Measurements from ENCODE around the gene MASP2. TPM values are rescaled to one million over a fixed set of nuclear protein-coding genes. Genes with fewer than 3 reads are reported as not detected.
A peak's percentile ranks its signal among the peaks of the same experiment; 100 is the strongest.
"Not testable (repeated sequence)": the region's sequence is repeated elsewhere in the genome, so short reads cannot be mapped to it uniquely, and the experiment has no call there.

MASP2 gene
- total RNA-seq, 1 donor from 2014 or later: not detected

DNA sequence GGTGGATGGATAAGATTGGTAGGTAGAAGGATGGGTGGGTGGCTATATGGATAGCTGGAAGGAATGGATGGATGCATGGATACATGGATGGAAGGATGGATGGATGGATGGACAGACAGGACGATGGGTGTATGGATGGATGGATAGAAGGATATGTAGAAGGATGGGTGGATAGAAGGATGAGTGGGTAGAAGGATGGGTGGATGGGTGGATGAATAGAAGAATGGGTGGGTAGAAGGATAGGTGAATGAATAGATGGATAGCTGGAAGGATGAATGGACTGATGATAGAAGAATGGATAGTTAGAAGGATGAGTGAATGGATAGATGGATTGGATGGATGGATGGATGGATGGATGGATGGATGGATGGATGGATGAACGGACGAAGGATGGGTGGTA lies 5.0 kb downstream of the MASP2 start:
- no peak overlapping the region for H3K4me3 Mint-ChIP-seq
- DNase-seq (no peak), ATAC-seq (ENCODE audit: low read depth) (no peak)
- H3K27me3 Mint-ChIP-seq: peaks cover 6% of the 10 kb centered on the region
- ChIA-PET CTCF (no interaction called here), POLR2A (no interaction called here)
- H3K4me1 Mint-ChIP-seq: peaks cover 4% of the 10 kb centered on the region
- no peaks in the 10 kb centered on the region for H3K9me3 Mint-ChIP-seq
- no peaks in the 10 kb centered on the region for H3K36me3 Mint-ChIP-seq (ENCODE audit: low read depth)
- TF ChIP-seq, protein P1, sequence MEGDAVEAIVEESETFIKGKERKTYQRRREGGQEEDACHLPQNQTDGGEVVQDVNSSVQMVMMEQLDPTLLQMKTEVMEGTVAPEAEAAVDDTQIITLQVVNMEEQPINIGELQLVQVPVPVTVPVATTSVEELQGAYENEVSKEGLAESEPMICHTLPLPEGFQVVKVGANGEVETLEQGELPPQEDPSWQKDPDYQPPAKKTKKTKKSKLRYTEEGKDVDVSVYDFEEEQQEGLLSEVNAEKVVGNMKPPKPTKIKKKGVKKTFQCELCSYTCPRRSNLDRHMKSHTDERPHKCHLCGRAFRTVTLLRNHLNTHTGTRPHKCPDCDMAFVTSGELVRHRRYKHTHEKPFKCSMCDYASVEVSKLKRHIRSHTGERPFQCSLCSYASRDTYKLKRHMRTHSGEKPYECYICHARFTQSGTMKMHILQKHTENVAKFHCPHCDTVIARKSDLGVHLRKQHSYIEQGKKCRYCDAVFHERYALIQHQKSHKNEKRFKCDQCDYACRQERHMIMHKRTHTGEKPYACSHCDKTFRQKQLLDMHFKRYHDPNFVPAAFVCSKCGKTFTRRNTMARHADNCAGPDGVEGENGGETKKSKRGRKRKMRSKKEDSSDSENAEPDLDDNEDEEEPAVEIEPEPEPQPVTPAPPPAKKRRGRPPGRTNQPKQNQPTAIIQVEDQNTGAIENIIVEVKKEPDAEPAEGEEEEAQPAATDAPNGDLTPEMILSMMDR (IDR thresholded peaks at IDR 0.05): no peak
- intact Hi-C loops (cut with micrococcal nuclease): no loop called here
- H3K27ac Mint-ChIP-seq: no peak overlapping the region

DNA sequence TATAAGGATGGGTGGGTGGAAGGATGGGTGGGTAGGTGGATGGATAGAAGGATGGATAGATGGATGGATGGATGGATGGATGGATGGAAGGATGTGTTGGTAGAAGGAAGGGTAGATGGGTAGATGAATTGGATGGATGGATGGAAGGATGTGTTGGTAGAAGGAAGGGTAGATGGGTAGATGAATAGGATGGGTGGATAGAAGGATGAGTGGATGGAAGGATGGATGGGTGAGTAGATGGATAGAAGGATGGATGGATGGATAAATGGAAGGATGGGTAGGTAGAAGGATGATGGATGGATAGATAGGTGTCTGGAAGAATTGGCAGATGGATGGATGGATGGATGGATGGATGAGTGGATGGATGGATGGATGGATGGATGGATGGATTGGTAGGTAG lies 6.0 kb downstream of the MASP2 start:
- POLR2A ChIA-PET: no interaction called here

DNA sequence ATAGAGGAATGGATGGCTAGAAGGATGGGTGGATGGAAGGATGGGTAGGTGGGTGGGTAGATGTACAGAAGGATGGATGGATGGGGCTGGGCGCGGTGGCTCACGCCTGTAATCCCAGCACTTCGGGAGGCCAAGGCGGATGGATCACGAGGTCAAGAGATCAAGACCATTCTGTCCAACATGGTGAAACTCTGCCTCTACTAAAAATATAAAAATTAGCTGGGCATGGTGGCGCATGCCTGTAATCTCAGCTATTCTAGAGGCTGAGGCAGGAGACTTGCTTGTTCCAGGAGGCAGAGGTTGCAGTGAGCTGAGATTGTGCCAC lies 7.0 kb downstream of the MASP2 start:
- CTCF ChIA-PET: interaction anchor here (6.4 kb wide), 1 partner anchor 603 kb away, joined by 101 read pairs; no protein-coding TSS in a partner anchor
- H3K36me3 Mint-ChIP-seq (ENCODE audit: low read depth); H3K9me3 Mint-ChIP-seq; intact Hi-C loops (cut with micrococcal nuclease); POLR2A ChIA-PET; H3K4me1 Mint-ChIP-seq; H3K4me3 Mint-ChIP-seq; ATAC-seq (ENCODE audit: low read depth); H3K27ac Mint-ChIP-seq; DNase-seq; H3K27me3 Mint-ChIP-seq: not testable (repeated sequence)

More for the DNA sequence above, 6.0 kb downstream of the MASP2 start:
- intact Hi-C loops (cut with micrococcal nuclease): no loop called here
- ATAC-seq (ENCODE audit: low read depth) (no peak), DNase-seq (no peak)
- H3K27ac Mint-ChIP-seq: no peak overlapping the region
- no peaks in the 10 kb centered on the region for H3K9me3 Mint-ChIP-seq
- CTCF ChIA-PET: interaction anchor here (1.0 to 6.4 kb wide), 2 partner anchors 602 to 1618 kb away, joined by 3 to 101 read pairs; no protein-coding TSS in a partner anchor
- H3K36me3 Mint-ChIP-seq (ENCODE audit: low read depth): no peaks in the 10 kb centered on the region
- no peak overlapping the region for H3K4me3 Mint-ChIP-seq
- H3K4me1 Mint-ChIP-seq: peaks cover 4% of the 10 kb centered on the region
- TF ChIP-seq, protein P1 (IDR thresholded peaks at IDR 0.05): no peak
- H3K27me3 Mint-ChIP-seq: peaks cover 6% of the 10 kb centered on the region

DNA sequence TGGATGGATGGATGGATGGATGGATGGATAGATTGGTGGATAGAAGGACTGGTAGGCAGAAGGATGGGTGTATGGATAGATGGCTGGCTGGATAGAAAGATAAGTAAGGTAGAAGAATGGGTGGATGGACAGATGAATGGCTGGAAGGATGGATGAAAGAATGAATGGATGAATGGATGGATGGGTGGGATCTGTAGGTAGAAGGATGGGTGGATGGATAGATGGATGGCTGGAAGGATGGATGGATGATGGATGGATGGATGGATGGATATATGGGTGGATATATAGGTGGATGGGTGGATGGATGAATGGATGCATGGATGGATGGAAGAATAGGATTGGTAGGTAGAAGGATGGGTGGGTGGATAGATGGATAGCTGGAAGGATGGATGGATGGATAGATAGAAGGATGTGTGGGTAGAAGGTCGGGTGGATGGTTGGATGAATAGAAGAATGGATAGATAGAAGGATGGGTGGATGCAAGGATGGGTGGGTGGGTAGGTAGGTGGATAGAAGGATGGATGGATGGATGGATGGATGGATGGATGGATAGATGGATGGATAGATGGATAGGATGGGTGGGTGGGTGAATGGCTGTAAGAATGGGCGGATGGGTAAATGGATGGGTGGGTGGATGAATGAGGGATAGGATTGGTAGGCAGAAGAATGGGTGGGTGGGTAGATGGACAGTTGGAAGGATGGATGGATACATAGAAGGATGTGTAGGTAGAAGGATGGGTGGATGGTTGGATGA lies 7.5 kb downstream of the MASP2 start:
- no peaks in the 10 kb centered on the region for H3K36me3 Mint-ChIP-seq (ENCODE audit: low read depth)
- POLR2A ChIA-PET: interaction anchor here (0.6 kb wide), 1 partner anchor 36 kb away, joined by 5 read pairs; no protein-coding TSS in a partner anchor

DNA sequence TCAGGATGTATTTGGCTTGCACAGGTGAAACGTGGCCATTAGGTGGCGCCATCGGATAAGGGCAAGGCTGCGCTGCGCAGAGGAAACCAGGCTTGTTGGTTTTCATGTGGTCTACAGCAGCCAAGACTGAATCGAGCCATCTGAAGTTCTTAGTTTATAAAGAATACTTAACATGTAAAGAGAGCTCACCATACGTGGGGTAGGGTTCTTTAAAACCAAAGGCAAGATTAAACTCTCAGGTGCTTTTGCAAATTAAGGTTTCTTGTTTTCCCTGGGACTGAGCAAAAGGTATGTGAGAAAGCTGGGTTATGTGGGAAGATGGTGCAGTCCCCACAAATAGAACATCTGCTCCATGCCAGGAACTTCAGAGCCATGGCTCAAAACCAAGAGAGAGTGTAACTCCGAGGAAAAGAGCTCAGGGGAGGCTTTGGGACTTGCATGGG lies 9.3 kb downstream of the MASP2 start:
- H3K27ac Mint-ChIP-seq: no peak overlapping the region
- H3K4me1 Mint-ChIP-seq: peaks cover 4% of the 10 kb centered on the region
- H3K4me3 Mint-ChIP-seq: no peak overlapping the region
- H3K36me3 Mint-ChIP-seq (ENCODE audit: low read depth): no peaks in the 10 kb centered on the region
- DNase-seq (peak; percentile 72), ATAC-seq (ENCODE audit: low read depth) (peak; percentile 96)
- H3K9me3 Mint-ChIP-seq: no peaks in the 10 kb centered on the region
- H3K27me3 Mint-ChIP-seq: peaks cover 6% of the 10 kb centered on the region
- intact Hi-C loops (cut with micrococcal nuclease): loop anchor here (1.0 to 2.0 kb wide), 6 partner anchors 23 to 857 kb away; partner anchors contain the start of gene SRM
- ChIA-PET CTCF (interaction anchor here (0.6 to 6.4 kb wide), 42 partner anchors 8 to 870 kb away, joined by 3 to 101 read pairs (median 4); partner anchors contain the start of genes CLCN6, EXOSC10, FBXO6 and MASP2), POLR2A (interaction anchor here (0.6 to 1.5 kb wide), 4 partner anchors 23 to 870 kb away, joined by 3 to 14 read pairs (median 5); no protein-coding TSS in a partner anchor)
- TF ChIP-seq, protein P1 (IDR thresholded peaks at IDR 0.05): peak; percentile 57

More for the DNA sequence above, 7.5 kb downstream of the MASP2 start:
- ATAC-seq (ENCODE audit: low read depth) (no peak), DNase-seq (no peak)
- intact Hi-C loops (cut with micrococcal nuclease): no loop called here
- Mint-ChIP-seq H3K27ac (no peak overlapping the region), H3K4me3 (no peak overlapping the region), H3K4me1 (peaks cover 4% of the 10 kb centered on the region), H3K9me3 (no peaks in the 10 kb centered on the region), H3K27me3 (peaks cover 6% of the 10 kb centered on the region)
- TF ChIP-seq, protein P1 (IDR thresholded peaks at IDR 0.05): no peak
- CTCF ChIA-PET: interaction anchor here (0.6 to 6.4 kb wide), 4 partner anchors 194 to 608 kb away, joined by 3 to 101 read pairs (median 15); no protein-coding TSS in a partner anchor

DNA sequence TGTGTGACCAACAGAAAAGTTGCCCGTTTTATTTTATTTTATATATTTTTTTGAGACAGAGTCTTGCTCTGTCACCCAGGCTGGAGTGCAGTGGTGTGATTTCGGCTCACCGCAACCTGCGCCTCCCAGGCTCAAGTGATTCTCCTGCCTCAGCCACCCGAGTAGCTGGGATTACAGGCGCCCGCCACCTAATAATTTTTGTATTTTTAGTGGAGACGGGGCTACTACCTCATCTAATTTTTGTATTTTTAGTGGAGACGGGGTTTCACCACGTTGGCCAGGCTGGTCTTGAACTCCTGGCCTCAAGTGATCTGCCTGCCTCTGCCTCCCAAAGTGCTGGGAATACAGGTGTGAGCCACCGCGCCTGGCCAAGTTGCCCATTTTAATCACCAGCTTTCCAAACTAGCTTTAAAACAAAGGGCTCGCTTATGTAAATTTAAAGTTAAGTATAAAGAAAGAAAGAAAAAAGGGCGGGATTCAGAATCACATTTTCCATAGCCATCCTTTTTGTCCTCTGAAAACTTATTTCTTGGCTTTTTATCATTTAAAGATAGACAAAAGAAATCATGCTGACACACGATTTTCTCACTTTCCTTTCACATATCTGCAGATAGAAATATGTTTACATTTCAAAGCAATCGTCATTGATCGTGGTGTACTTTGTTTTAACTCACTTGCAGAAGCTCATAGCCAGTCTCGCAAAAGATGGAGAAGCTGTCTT lies 9.9 kb downstream of the MASP2 start:
- not testable (repeated sequence) for DNase-seq; H3K27ac Mint-ChIP-seq; H3K27me3 Mint-ChIP-seq; H3K9me3 Mint-ChIP-seq; H3K36me3 Mint-ChIP-seq (ENCODE audit: low read depth); H3K4me1 Mint-ChIP-seq; H3K4me3 Mint-ChIP-seq; ATAC-seq (ENCODE audit: low read depth)
- ChIA-PET CTCF (interaction anchor here (0.6 to 6.4 kb wide), 41 partner anchors 8 to 871 kb away, joined by 3 to 101 read pairs (median 4); partner anchors contain the start of genes CLCN6, EXOSC10, FBXO6 and MASP2), POLR2A (interaction anchor here (0.6 to 1.5 kb wide), 6 partner anchors 22 to 931 kb away, joined by 3 to 14 read pairs (median 6); no protein-coding TSS in a partner anchor)
- intact Hi-C loops (cut with micrococcal nuclease): loop anchor here (1.0 to 2.0 kb wide), 6 partner anchors 23 to 858 kb away; partner anchors contain the start of gene SRM

Measured in activated B cell treated with CpG ODN at 0.5 μM for 24 hours (primary cell).